ENCODE results near the gene USP51. TPM values are rescaled to one million over a fixed set of nuclear protein-coding genes. Genes with fewer than 3 reads are reported as not detected.
"Not testable (repeated sequence)": the region's sequence is repeated elsewhere in the genome, so short reads cannot be mapped to it uniquely, and the experiment has no call there.

The USP51 gene

GRCh38 chrX:55451141-55451540 lies 38.5 kb downstream of the USP51 start:
- H2AFZ ChIP-seq (ENCODE audit: low read length), result no peak overlapping the region
- H3K4ac ChIP-seq (ENCODE audit: low read length), result no peak overlapping the region
- H3K4me3 ChIP-seq (ENCODE audit: low read length in 2 of 2), result no peak overlapping the region
- H3K14ac ChIP-seq (ENCODE audit: low read length), result no peak overlapping the region
- no peak overlapping the region for H3K18ac ChIP-seq (ENCODE audit: low read length)
- H3K23ac ChIP-seq (ENCODE audit: low read depth, low read length, poor library complexity), result no peak overlapping the region
- H3K4me2 ChIP-seq (ENCODE audit: insufficient read depth, low read length, poor library complexity, severe bottlenecking), result no peak overlapping the region
- H2AK5ac ChIP-seq (ENCODE audit: low read depth, low read length), result no peak overlapping the region
- WGBS, 2 donors (ENCODE audit: extremely low coverage in 2 of 2, insufficient read length in 2 of 2, insufficient replicate concordance in 1 of 2), result no CpG with 5 or more reads among the region's 2 CpGs
- no peaks in the 10 kb centered on the region for H3K79me1 ChIP-seq (ENCODE audit: low read depth, low read length)
- H3K9me3 ChIP-seq (replicated peaks in 1 of 2; ENCODE audit: control insufficient read depth in 2 of 2, insufficient read depth in 1 of 2, low read depth in 1 of 2, low read length in 2 of 2), result no peaks in the 10 kb centered on the region
- no peak overlapping the region for H2BK120ac ChIP-seq (ENCODE audit: low read depth, low read length)
- H2BK5ac ChIP-seq (ENCODE audit: low read length), result no peak overlapping the region
- H2BK12ac ChIP-seq (ENCODE audit: low read length), result no peak overlapping the region
- no peak overlapping the region for H4K8ac ChIP-seq (ENCODE audit: low read depth, low read length)
- H3K4me1 ChIP-seq (ENCODE audit: control insufficient read depth in 2 of 2, insufficient read depth in 1 of 2, low read depth in 1 of 2, low read length in 2 of 2), result no peaks in the 10 kb centered on the region
- no peak overlapping the region for H2BK15ac ChIP-seq (ENCODE audit: low read length)
- H3K27me3 ChIP-seq (ENCODE audit: control insufficient read depth in 3 of 3, insufficient read depth in 3 of 3, low read depth in 1 of 3, low read length in 3 of 3), result no peaks in the 10 kb centered on the region
- no peak overlapping the region for H3K27ac ChIP-seq (replicated peaks; ENCODE audit: low read length)
- no peak overlapping the region for H4K91ac ChIP-seq (ENCODE audit: low read depth, low read length, poor library complexity)
- no peak for DNase-seq (ENCODE audit: low spot score)
- H3K9ac ChIP-seq (ENCODE audit: low read depth, low read length, poor library complexity), result no peak overlapping the region
- no peaks in the 10 kb centered on the region for H3K36me3 ChIP-seq (replicated peaks in 1 of 2; ENCODE audit: control insufficient read depth in 2 of 2, insufficient read depth in 2 of 2, low read length in 2 of 2)

- no peak overlapping the region for H4K8ac ChIP-seq (ENCODE audit: low read depth, low read length)
- H3K14ac ChIP-seq (ENCODE audit: low read length), result no peak overlapping the region
- no peaks in the 10 kb centered on the region for H3K4me1 ChIP-seq (ENCODE audit: control insufficient read depth in 2 of 2, insufficient read depth in 1 of 2, low read depth in 1 of 2, low read length in 2 of 2)
- no peak overlapping the region for H3K23ac ChIP-seq (ENCODE audit: low read depth, low read length, poor library complexity)
- no peaks in the 10 kb centered on the region for H3K36me3 ChIP-seq (replicated peaks in 1 of 2; ENCODE audit: control insufficient read depth in 2 of 2, insufficient read depth in 2 of 2, low read length in 2 of 2)
- no CpG with 5 or more reads among the region's 5 CpGs for WGBS, 2 donors (ENCODE audit: extremely low coverage in 2 of 2, insufficient read length in 2 of 2, insufficient replicate concordance in 1 of 2)
- no peaks in the 10 kb centered on the region for H3K27me3 ChIP-seq (ENCODE audit: control insufficient read depth in 3 of 3, insufficient read depth in 3 of 3, low read depth in 1 of 3, low read length in 3 of 3)
- DNase-seq (ENCODE audit: low spot score), result no peak
- H2BK5ac ChIP-seq (ENCODE audit: low read length), result no peak overlapping the region
- no peak overlapping the region for H3K4ac ChIP-seq (ENCODE audit: low read length)
- H2BK15ac ChIP-seq (ENCODE audit: low read length), result no peak overlapping the region
- no peak overlapping the region for H3K27ac ChIP-seq (replicated peaks; ENCODE audit: low read length)
- no peak overlapping the region for H3K9ac ChIP-seq (ENCODE audit: low read depth, low read length, poor library complexity)
- H3K4me3 ChIP-seq (ENCODE audit: low read length in 2 of 2), result no peak overlapping the region
- H2BK120ac ChIP-seq (ENCODE audit: low read depth, low read length), result no peak overlapping the region
- H3K9me3 ChIP-seq (replicated peaks in 1 of 2; ENCODE audit: control insufficient read depth in 2 of 2, insufficient read depth in 1 of 2, low read depth in 1 of 2, low read length in 2 of 2), result no peaks in the 10 kb centered on the region
- H3K4me2 ChIP-seq (ENCODE audit: insufficient read depth, low read length, poor library complexity, severe bottlenecking), result no peak overlapping the region
- no peak overlapping the region for H2AFZ ChIP-seq (ENCODE audit: low read length)
- no peak overlapping the region for H3K18ac ChIP-seq (ENCODE audit: low read length)
- no peaks in the 10 kb centered on the region for H3K79me1 ChIP-seq (ENCODE audit: low read depth, low read length)
- H2AK5ac ChIP-seq (ENCODE audit: low read depth, low read length), result no peak overlapping the region
- no peak overlapping the region for H2BK12ac ChIP-seq (ENCODE audit: low read length)
- no peak overlapping the region for H4K91ac ChIP-seq (ENCODE audit: low read depth, low read length, poor library complexity)
Observed at GRCh38 chrX:55450259-55450658, 39.4 kb downstream of the USP51 start.

GRCh38 chrX:55443468-55443867 lies 46.2 kb downstream of the USP51 start:
- not testable (repeated sequence) for H2AK5ac ChIP-seq (ENCODE audit: low read depth, low read length); H3K27me3 ChIP-seq (ENCODE audit: control insufficient read depth in 3 of 3, insufficient read depth in 3 of 3, low read depth in 1 of 3, low read length in 3 of 3); H3K27ac ChIP-seq (replicated peaks; ENCODE audit: low read length); H3K4ac ChIP-seq (ENCODE audit: low read length); H3K36me3 ChIP-seq (replicated peaks in 1 of 2; ENCODE audit: control insufficient read depth in 2 of 2, insufficient read depth in 2 of 2, low read length in 2 of 2); H3K4me2 ChIP-seq (ENCODE audit: insufficient read depth, low read length, poor library complexity, severe bottlenecking); H4K91ac ChIP-seq (ENCODE audit: low read depth, low read length, poor library complexity); H2BK5ac ChIP-seq (ENCODE audit: low read length); H2BK15ac ChIP-seq (ENCODE audit: low read length); H3K9me3 ChIP-seq (replicated peaks in 1 of 2; ENCODE audit: control insufficient read depth in 2 of 2, insufficient read depth in 1 of 2, low read depth in 1 of 2, low read length in 2 of 2); H3K23ac ChIP-seq (ENCODE audit: low read depth, low read length, poor library complexity); H3K79me1 ChIP-seq (ENCODE audit: low read depth, low read length); H2AFZ ChIP-seq (ENCODE audit: low read length); H4K8ac ChIP-seq (ENCODE audit: low read depth, low read length); H2BK120ac ChIP-seq (ENCODE audit: low read depth, low read length); H2BK12ac ChIP-seq (ENCODE audit: low read length); H3K4me3 ChIP-seq (ENCODE audit: low read length in 2 of 2); H3K18ac ChIP-seq (ENCODE audit: low read length); H3K9ac ChIP-seq (ENCODE audit: low read depth, low read length, poor library complexity); DNase-seq (ENCODE audit: low spot score); H3K4me1 ChIP-seq (ENCODE audit: control insufficient read depth in 2 of 2, insufficient read depth in 1 of 2, low read depth in 1 of 2, low read length in 2 of 2); H3K14ac ChIP-seq (ENCODE audit: low read length)
- WGBS, 2 donors (ENCODE audit: extremely low coverage in 2 of 2, insufficient read length in 2 of 2, insufficient replicate concordance in 1 of 2), result no CpG with 5 or more reads among the region's 5 CpGs

Small RNA genes within 50 kb of the gene (small RNA-seq; reads per million reads assigned to genes)
- gene MIR4536-2 (ENCODE audit: insufficient read depth), result not detected
